Thoracic aorta (tissue), 2 donors: ENCODE data around the gene NEGR1. TPM values are rescaled to one million over a fixed set of nuclear protein-coding genes. Genes with fewer than 3 reads are reported as not detected.

Source experiments
- ATAC-seq: fragments of 150-250 bp; one replicate; pipeline ENCODE4 v1.8.0; 2017; ENCODE audit warnings: low read depth; ENCODE audit not compliant: insufficient number of reproducible peaks, low FRiP score
- DNase-seq: peaks from one replicate; pipeline ENCODE4 v3.0.0-alpha.2; 2020; ENCODE audit warnings: low spot score
- H3K27ac ChIP-seq, 2 donors: fragments of 200-600 bp; sonication (generic); 1 replicate in 1 of 2; 2 replicates in 1 of 2; pipeline ENCODE4 v1.5.1; 2016; ENCODE audit warnings: mild to moderate bottlenecking in 2 of 2, moderate library complexity in 2 of 2
- H3K27me3 ChIP-seq: fragments of 200-600 bp; sonication (generic); replicated peaks from 2 replicates; pipeline ENCODE4 v1.6.0; 2016; ENCODE audit warnings: mild to moderate bottlenecking; ENCODE audit not compliant: insufficient read depth
- H3K36me3 ChIP-seq: fragments of 200-600 bp; sonication (generic); one replicate; pipeline ENCODE4 v1.5.1; 2016
- H3K4me1 ChIP-seq, 2 donors: fragments of 200-600 bp; sonication (generic); 1 replicate in 1 of 2; 2 replicates in 1 of 2; pipeline versions ENCODE4 v1.5.1 to v1.6.0; 2016; ENCODE audit warnings: low read depth in 2 of 2, mild to moderate bottlenecking in 1 of 2; ENCODE audit not compliant: control insufficient read depth in 1 of 2
- H3K4me3 ChIP-seq: fragments of 200-600 bp; sonication (generic); 2 replicates; pipeline ENCODE4 v1.5.1; 2016; ENCODE audit warnings: mild to moderate bottlenecking
- H3K9me3 ChIP-seq: fragments of 200-600 bp; sonication (generic); 2 replicates; pipeline ENCODE4 v1.5.1; 2016
- total RNA-seq, 2 donors: library from RNA; depleted of rRNA; stranded (reverse); fragments of >200 nt; gene quantifications; one replicate each; pipeline versions ENCODE4 v1.1.0 to v1.2.3, GENCODE V29; 2016
- TF ChIP-seq, protein P1 (sequence below): fragments of 200-600 bp; sonication (generic); IDR thresholded peaks from one replicate; pipeline ENCODE4 v1.5.1; 2019; ENCODE audit warnings: antibody characterized with exemption

Gene NEGR1
- total RNA-seq, 2 donors from 2014 or later: 10.4 to 14.4 TPM

DNA sequence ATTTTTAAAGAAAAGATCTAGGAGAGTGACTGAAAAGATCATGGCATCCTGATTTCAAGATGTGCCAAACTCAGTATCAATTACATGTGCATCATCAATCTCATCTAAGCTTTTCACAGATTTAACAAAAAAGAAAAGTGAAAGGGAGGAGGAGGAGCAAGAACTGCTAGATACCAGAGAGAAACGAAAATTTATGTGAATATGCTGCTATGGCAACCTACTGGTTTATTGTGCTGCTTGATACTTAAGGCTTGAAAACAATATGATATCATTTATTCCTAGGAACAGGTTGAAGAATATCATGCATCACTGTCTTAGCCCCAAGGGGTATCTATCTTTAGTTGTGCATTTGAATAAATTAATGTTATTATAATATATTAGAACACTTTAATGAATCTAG, 683.0 kb downstream of the NEGR1 start:
- Histone ChIP-seq H3K9me3 (no peaks in the 10 kb centered on the region), H3K27me3 (no peaks in the 10 kb centered on the region), H3K4me3 (no peak overlapping the region), H3K27ac (no peak overlapping the region), H3K36me3 (no peaks in the 10 kb centered on the region), H3K4me1 (no peaks in the 10 kb centered on the region)
- ATAC-seq: no peak
- TF ChIP-seq, protein P1, sequence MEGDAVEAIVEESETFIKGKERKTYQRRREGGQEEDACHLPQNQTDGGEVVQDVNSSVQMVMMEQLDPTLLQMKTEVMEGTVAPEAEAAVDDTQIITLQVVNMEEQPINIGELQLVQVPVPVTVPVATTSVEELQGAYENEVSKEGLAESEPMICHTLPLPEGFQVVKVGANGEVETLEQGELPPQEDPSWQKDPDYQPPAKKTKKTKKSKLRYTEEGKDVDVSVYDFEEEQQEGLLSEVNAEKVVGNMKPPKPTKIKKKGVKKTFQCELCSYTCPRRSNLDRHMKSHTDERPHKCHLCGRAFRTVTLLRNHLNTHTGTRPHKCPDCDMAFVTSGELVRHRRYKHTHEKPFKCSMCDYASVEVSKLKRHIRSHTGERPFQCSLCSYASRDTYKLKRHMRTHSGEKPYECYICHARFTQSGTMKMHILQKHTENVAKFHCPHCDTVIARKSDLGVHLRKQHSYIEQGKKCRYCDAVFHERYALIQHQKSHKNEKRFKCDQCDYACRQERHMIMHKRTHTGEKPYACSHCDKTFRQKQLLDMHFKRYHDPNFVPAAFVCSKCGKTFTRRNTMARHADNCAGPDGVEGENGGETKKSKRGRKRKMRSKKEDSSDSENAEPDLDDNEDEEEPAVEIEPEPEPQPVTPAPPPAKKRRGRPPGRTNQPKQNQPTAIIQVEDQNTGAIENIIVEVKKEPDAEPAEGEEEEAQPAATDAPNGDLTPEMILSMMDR: no peak
- DNase-seq: no peak

DNA sequence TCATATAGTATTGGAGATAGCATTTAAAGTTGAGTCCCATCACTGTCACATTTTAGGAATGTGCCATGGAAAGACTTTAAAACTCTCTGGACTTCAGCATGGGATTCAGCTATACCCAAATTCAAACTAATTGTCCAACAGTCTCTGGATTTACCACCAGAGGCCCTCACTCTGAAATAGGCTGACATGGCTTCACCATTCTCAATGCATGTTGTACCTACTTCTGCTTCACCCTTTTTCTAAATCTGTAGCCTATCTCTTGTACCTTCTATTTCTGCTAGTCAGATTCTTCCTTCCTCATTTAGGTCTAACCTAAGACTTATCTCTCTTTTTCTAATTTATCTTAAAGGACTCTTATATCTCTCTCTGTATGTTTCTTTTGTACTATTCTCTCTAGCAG, 688.8 kb downstream of the NEGR1 start:
- H3K36me3 ChIP-seq: no peaks in the 10 kb centered on the region
- DNase-seq (no peak), ATAC-seq (no peak)
- H3K27ac ChIP-seq: no peak overlapping the region
- no peaks in the 10 kb centered on the region for H3K9me3 ChIP-seq
- TF ChIP-seq, protein P1: no peak
- no peaks in the 10 kb centered on the region for H3K4me1 ChIP-seq
- H3K4me3 ChIP-seq: no peak overlapping the region
- H3K27me3 ChIP-seq: no peaks in the 10 kb centered on the region

DNA sequence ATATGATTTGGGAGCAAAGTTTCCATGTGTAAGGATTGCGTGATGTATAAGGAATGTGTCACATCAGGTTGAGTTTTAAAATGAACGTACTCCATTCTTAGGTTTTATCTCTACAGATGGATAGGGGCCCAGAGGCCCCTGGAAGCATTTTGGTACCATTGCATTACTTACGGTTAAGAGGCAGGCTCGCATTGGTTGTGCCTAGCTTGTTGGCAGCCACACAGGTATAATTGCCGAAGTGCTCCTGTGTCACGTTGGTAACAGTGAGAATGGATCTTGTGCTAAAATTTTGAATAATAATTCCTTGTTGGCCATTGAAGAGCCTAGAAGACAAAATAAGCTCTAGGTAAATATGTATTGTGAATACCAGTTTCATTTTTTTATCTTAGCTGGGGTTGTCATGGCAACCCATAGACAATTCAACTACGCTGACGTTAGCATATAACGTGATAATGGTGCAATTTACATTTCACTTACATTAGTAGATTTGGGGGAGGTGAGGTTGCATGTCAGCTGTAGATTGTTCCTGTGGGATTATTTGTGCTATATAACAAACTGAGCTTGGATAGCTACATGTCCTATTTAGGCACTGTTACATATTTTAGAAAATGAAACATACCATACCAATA, 689.6 kb downstream of the NEGR1 start:
- H3K9me3 ChIP-seq: no peaks in the 10 kb centered on the region
- H3K4me3 ChIP-seq: no peak overlapping the region
- H3K36me3 ChIP-seq: no peaks in the 10 kb centered on the region
- ATAC-seq (no peak), DNase-seq (no peak)
- H3K27me3 ChIP-seq: no peaks in the 10 kb centered on the region
- no peaks in the 10 kb centered on the region for H3K4me1 ChIP-seq
- no peak overlapping the region for H3K27ac ChIP-seq
- TF ChIP-seq, protein P1: no peak

DNA sequence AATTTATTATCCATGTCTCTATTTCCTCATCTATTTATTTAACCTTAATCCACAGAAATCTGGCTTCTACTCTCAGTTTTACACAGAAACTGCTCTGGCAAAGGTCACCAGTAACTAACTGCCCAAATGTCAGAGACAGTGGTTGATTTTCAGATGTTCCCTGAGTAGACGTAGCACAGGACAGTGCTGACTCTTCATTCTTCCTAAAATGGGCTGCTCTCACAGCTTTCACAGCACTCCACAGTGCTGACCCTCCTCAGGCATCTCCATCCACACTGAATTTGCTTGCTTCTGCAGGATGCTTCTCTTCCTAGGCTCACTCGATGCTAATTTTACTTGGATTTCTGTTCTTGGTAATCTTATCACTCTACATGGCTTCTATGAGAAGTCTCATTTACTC, 693.3 kb downstream of the NEGR1 start:
- TF ChIP-seq, protein P1: no peak
- Histone ChIP-seq H3K36me3 (no peaks in the 10 kb centered on the region), H3K4me1 (no peaks in the 10 kb centered on the region), H3K27ac (no peak overlapping the region), H3K27me3 (no peaks in the 10 kb centered on the region), H3K9me3 (no peaks in the 10 kb centered on the region), H3K4me3 (no peak overlapping the region)
- DNase-seq (no peak), ATAC-seq (no peak)

DNA sequence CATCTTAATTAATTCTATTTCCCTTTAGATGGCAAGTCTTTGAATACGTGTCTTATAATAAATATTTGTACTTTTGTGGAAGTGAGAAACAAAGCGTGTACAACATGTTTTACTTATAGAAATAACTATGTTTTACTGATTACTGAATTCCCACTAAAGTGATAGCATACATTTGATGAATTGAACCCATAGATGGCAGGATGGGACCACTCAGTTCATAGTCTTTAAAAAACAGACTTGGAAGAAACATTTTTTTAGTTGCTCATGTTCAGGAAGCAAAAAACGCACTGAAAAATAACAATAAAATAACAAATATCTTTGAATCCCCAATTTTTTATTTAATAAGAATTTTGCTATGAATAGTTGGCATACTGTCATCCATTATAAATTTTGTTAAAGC, 694.4 kb downstream of the NEGR1 start:
- no peak for ATAC-seq
- Histone ChIP-seq H3K4me1 (no peaks in the 10 kb centered on the region), H3K4me3 (no peak overlapping the region), H3K27ac (no peak overlapping the region), H3K9me3 (no peaks in the 10 kb centered on the region), H3K27me3 (no peaks in the 10 kb centered on the region), H3K36me3 (no peaks in the 10 kb centered on the region)
- DNase-seq: no peak
- TF ChIP-seq, protein P1: no peak
